Measurements from ENCODE around the gene C16orf90.
A peak's percentile ranks its signal among the peaks of the same experiment; 100 is the strongest.

C16orf90 gene

GRCh38 chr16:3495176-3495575 lies at the start of gene C16orf90:
TSS of gene C16orf90 (minus strand) at chr16:3495489. CDS start at chr16:3495421, 68 bp downstream.
- DNase-seq: no peak

- DNase-seq: peak in 1 of 2 experiments; percentile 14
These were observed 47.5 kb upstream of the C16orf90 start for GRCh38 chr16:3542601-3543373.

- no peak for DNase-seq
These were observed 46.4 kb upstream of the C16orf90 start for GRCh38 chr16:3541527-3542155.

- DNase-seq: no peak
These were observed 42.9 kb upstream of the C16orf90 start for GRCh38 chr16:3538222-3538621.

GRCh38 chr16:3536851-3537250 lies 41.6 kb upstream of the C16orf90 start:
- DNase-seq: no peak

- no peak for DNase-seq
These were observed 41.0 kb upstream of the C16orf90 start for GRCh38 chr16:3536271-3536731.

GRCh38 chr16:3534126-3534525 lies 38.8 kb upstream of the C16orf90 start:
- no peak for DNase-seq

GRCh38 chr16:3532741-3533140 lies 37.5 kb upstream of the C16orf90 start:
- no peak for DNase-seq

GRCh38 chr16:3530371-3530914 lies 35.2 kb upstream of the C16orf90 start:
- DNase-seq: no peak

GRCh38 chr16:3529175-3529574 lies 33.9 kb upstream of the C16orf90 start:
- DNase-seq: no peak

GRCh38 chr16:3528406-3528805 lies 33.1 kb upstream of the C16orf90 start:
- DNase-seq: no peak

- DNase-seq: peak; percentile 65 to 82
These were observed 32.0 kb upstream of the C16orf90 start for GRCh38 chr16:3527216-3527829.

- no peak for DNase-seq
These were observed 30.7 kb upstream of the C16orf90 start for GRCh38 chr16:3525951-3526350.

GRCh38 chr16:3523281-3523680 lies 28.0 kb upstream of the C16orf90 start:
- DNase-seq: no peak

GRCh38 chr16:3520841-3521240 lies 25.6 kb upstream of the C16orf90 start:
- no peak for DNase-seq

GRCh38 chr16:3520413-3520812 lies 25.1 kb upstream of the C16orf90 start:
- no peak for DNase-seq

- DNase-seq: no peak
These were observed 24.3 kb upstream of the C16orf90 start for GRCh38 chr16:3519581-3519980.

GRCh38 chr16:3518986-3519348 lies 23.7 kb upstream of the C16orf90 start:
- DNase-seq: no peak

GRCh38 chr16:3518292-3518985 lies 23.1 kb upstream of the C16orf90 start:
- DNase-seq: no peak

GRCh38 chr16:3515897-3516296 lies 20.6 kb upstream of the C16orf90 start:
- no peak for DNase-seq

- DNase-seq: no peak
These were observed 19.3 kb upstream of the C16orf90 start for GRCh38 chr16:3514621-3515020.

GRCh38 chr16:3513892-3514583 lies 18.7 kb upstream of the C16orf90 start:
- DNase-seq: no peak

Measured in NCI-H187 (cell line).